ENCODE measurements around the gene GOLGA8B. TPM values are rescaled to one million over a fixed set of nuclear protein-coding genes. Genes with fewer than 3 reads are reported as not detected.

Gene GOLGA8B
- total RNA-seq, 4 donors from 2014 or later = 83.2 to 336 (median 98.0) TPM

GRCh38 chr15:34610354-34610753 is 26.9 kb upstream of the GOLGA8B start:
- no peaks in the 10 kb centered on the region for H3K4me1 ChIP-seq
- H3K27ac ChIP-seq = no peak overlapping the region
- TF ChIP-seq POLR2AphosphoS5 (IDR thresholded peaks at IDR 0.05) (no peak), POLR2A (IDR thresholded peaks at IDR 0.05) (no peak), CTCF (IDR thresholded peaks at IDR 0.05) (no peak), EP300 (IDR thresholded peaks at IDR 0.05) (no peak)
- no peaks in the 10 kb centered on the region for H3K27me3 ChIP-seq
- H3K9me3 ChIP-seq = no peaks in the 10 kb centered on the region
- DNase-seq (ENCODE audit: low spot score in 2 of 2) = no peak
- no peak overlapping the region for H3K4me3 ChIP-seq
- no peaks in the 10 kb centered on the region for H3K36me3 ChIP-seq

- DNase-seq (ENCODE audit: low spot score in 2 of 2) = no peak
- no peak overlapping the region for H3K27ac ChIP-seq
Observed at GRCh38 chr15:34609102-34610057, 25.9 kb upstream of the GOLGA8B start.

GRCh38 chr15:34608517-34608916 is 25.1 kb upstream of the GOLGA8B start:
- Histone ChIP-seq H3K36me3 (no peaks in the 10 kb centered on the region), H3K4me3 (no peak overlapping the region), H3K27ac (no peak overlapping the region), H3K4me1 (no peaks in the 10 kb centered on the region), H3K9me3 (no peaks in the 10 kb centered on the region), H3K27me3 (peaks cover 7% of the 10 kb centered on the region)
- WGBS = 59% methylated on average over 1 of the region's 1 CpG
- DNase-seq (ENCODE audit: low spot score in 2 of 2) = no peak
- TF ChIP-seq CTCF (IDR thresholded peaks at IDR 0.05) (no peak), POLR2A (IDR thresholded peaks at IDR 0.05) (no peak), EP300 (IDR thresholded peaks at IDR 0.05) (no peak), POLR2AphosphoS5 (IDR thresholded peaks at IDR 0.05) (no peak)

More at GRCh38 chr15:34609102-34610057, 25.9 kb upstream of the GOLGA8B start:
- TF ChIP-seq POLR2AphosphoS5 (IDR thresholded peaks at IDR 0.05) (no peak), CTCF (IDR thresholded peaks at IDR 0.05) (no peak), EP300 (IDR thresholded peaks at IDR 0.05) (no peak), POLR2A (IDR thresholded peaks at IDR 0.05) (no peak)
- H3K9me3 ChIP-seq = no peaks in the 10 kb centered on the region
- H3K4me1 ChIP-seq = no peaks in the 10 kb centered on the region
- no peaks in the 10 kb centered on the region for H3K36me3 ChIP-seq
- H3K4me3 ChIP-seq = no peak overlapping the region
- H3K27me3 ChIP-seq = peaks cover 2% of the 10 kb centered on the region
- 40% methylated on average over 12 of the region's 12 CpGs for WGBS

GRCh38 chr15:34607832-34608231 is 24.4 kb upstream of the GOLGA8B start:
- no peak overlapping the region for H3K4me3 ChIP-seq
- no peaks in the 10 kb centered on the region for H3K9me3 ChIP-seq
- peaks cover 7% of the 10 kb centered on the region for H3K27me3 ChIP-seq
- no peaks in the 10 kb centered on the region for H3K36me3 ChIP-seq
- TF ChIP-seq EP300 (IDR thresholded peaks at IDR 0.05) (no peak), POLR2A (IDR thresholded peaks at IDR 0.05) (no peak), CTCF (IDR thresholded peaks at IDR 0.05) (no peak), POLR2AphosphoS5 (IDR thresholded peaks at IDR 0.05) (no peak)
- no peak overlapping the region for H3K27ac ChIP-seq
- no peaks in the 10 kb centered on the region for H3K4me1 ChIP-seq
- no peak for DNase-seq (ENCODE audit: low spot score in 2 of 2)

- DNase-seq (ENCODE audit: low spot score in 2 of 2) = no peak
- no peaks in the 10 kb centered on the region for H3K36me3 ChIP-seq
- no peak overlapping the region for H3K4me3 ChIP-seq
- H3K27ac ChIP-seq = no peak overlapping the region
- H3K27me3 ChIP-seq = peaks cover 12% of the 10 kb centered on the region
- H3K4me1 ChIP-seq = no peaks in the 10 kb centered on the region
- no peak for TF ChIP-seq POLR2A (IDR thresholded peaks at IDR 0.05)
- TF ChIP-seq EP300 (IDR thresholded peaks at IDR 0.05) = no peak
- no peak for TF ChIP-seq POLR2AphosphoS5 (IDR thresholded peaks at IDR 0.05)
- no peak for TF ChIP-seq CTCF (IDR thresholded peaks at IDR 0.05)
- H3K9me3 ChIP-seq = no peaks in the 10 kb centered on the region
Observed at GRCh38 chr15:34606545-34606944, 23.1 kb upstream of the GOLGA8B start.

Data from suprapubic skin (tissue), 4 donors.